PC-3 (cell line): ENCODE data around the gene CHMP2A. TPM values are rescaled to one million over a fixed set of nuclear protein-coding genes. Genes with fewer than 3 reads are reported as not detected.
"Not testable (repeated sequence)": the region's sequence is repeated elsewhere in the genome, so short reads cannot be mapped to it uniquely, and the experiment has no call there.

Source experiments
- ATAC-seq: fragments of 200-7000 bp; cut with Tn5 transposase; 2 replicates; pipeline ENCODE4 v1.9.1; 2020; ENCODE audit warnings: mild to moderate bottlenecking, moderate library complexity
- BruUV-seq: library from RNA; stranded (reverse); fragments of 400-500 nt; replicated peaks from 2 replicates; lab custom pipeline; 2021; lab: Mats Ljungman, UMichigan
- CTCF ChIA-PET: fragments of 300-600 bp; sonication (Branson Sonifier 250); formaldehyde crosslinking; loops from one replicate; lab custom pipeline; 2022; ENCODE audit warnings: antibody characterized with exemption; lab: Charles Lee
- POLR2A ChIA-PET: fragments of 300-600 bp; sonication (Branson Sonifier 250); formaldehyde crosslinking; loops from one replicate; lab custom pipeline; 2022; ENCODE audit warnings: antibody characterized with exemption; ENCODE audit not compliant: unreplicated experiment; lab: Charles Lee
- DNase-seq: peaks from one replicate; pipeline ENCODE4 v3.0.0-alpha.2; 2015
- H2AFZ ChIP-seq: fragments of 300-600 bp; sonication (generic); 2 replicates; pipeline ENCODE4 v1.6.0; 2016; ENCODE audit warnings: antibody characterized with exemption, low read length
- H3F3A ChIP-seq: fragments of 300-600 bp; sonication (generic); one replicate; pipeline ENCODE4 v1.6.0; 2017; ENCODE audit warnings: antibody characterized with exemption, low read length, control low read depth, mild to moderate bottlenecking; ENCODE audit not compliant: unreplicated experiment
- H3K27ac ChIP-seq: fragments of 300-600 bp; sonication (generic); 2 replicates; pipeline ENCODE4 v1.5.1; 2016; ENCODE audit warnings: mild to moderate bottlenecking, low read length
- H3K27me3 ChIP-seq: fragments of 300-600 bp; sonication (generic); 2 replicates; pipeline ENCODE4 v1.6.1; 2016; ENCODE audit warnings: low read length, mixed read lengths
- H3K36me3 ChIP-seq: fragments of 300-600 bp; sonication (generic); 2 replicates; pipeline ENCODE4 v1.6.1; 2016; ENCODE audit warnings: low read depth, mixed run types, low read length, mixed read lengths
- H3K4me1 ChIP-seq: fragments of 300-600 bp; sonication (generic); 2 replicates; pipeline ENCODE4 v1.5.1; 2016; ENCODE audit warnings: low read length; ENCODE audit not compliant: insufficient read depth
- H3K4me2 ChIP-seq: fragments of 300-600 bp; sonication (generic); 2 replicates; pipeline ENCODE4 v1.6.0; 2016; ENCODE audit warnings: low read length
- H3K4me3 ChIP-seq: fragments of 300-600 bp; sonication (generic); 2 replicates; pipeline ENCODE4 v1.5.1; 2016; ENCODE audit warnings: mild to moderate bottlenecking, low read length, mixed read lengths
- H3K79me2 ChIP-seq: fragments of 300-600 bp; sonication (generic); 2 replicates; pipeline ENCODE4 v1.6.1; 2017; ENCODE audit warnings: low read length, mixed read lengths
- H3K9ac ChIP-seq: fragments of 300-600 bp; sonication (generic); 2 replicates; pipeline ENCODE4 v1.6.0; 2016; ENCODE audit warnings: mild to moderate bottlenecking, low read length
- H3K9me2 ChIP-seq: fragments of 300-600 bp; sonication (generic); replicated peaks from 2 replicates; pipeline ENCODE4 v1.6.1; 2016; ENCODE audit warnings: mixed run types, low read length, mixed read lengths
- H3K9me3 ChIP-seq: fragments of 300-600 bp; sonication (generic); 2 replicates; pipeline ENCODE4 v1.6.1; 2016; ENCODE audit warnings: low read length, mixed read lengths
- H4K20me1 ChIP-seq: fragments of 300-600 bp; sonication (generic); 2 replicates; pipeline ENCODE4 v1.6.1; 2016; ENCODE audit warnings: low read length, mixed read lengths
- CTCF ChIP-seq: fragments of 300-600 bp; sonication (generic); conservative IDR thresholded peaks from 2 replicates; pipeline ENCODE4 v1.5.1; 2017; ENCODE audit warnings: antibody characterized with exemption, low read depth, mild to moderate bottlenecking, low read length
- EZH2 ChIP-seq: fragments of 300-600 bp; sonication (generic); IDR thresholded peaks from one replicate; pipeline ENCODE4 v1.6.1; 2017; ENCODE audit warnings: antibody characterized with exemption, mild to moderate bottlenecking, low read length; ENCODE audit not compliant: unreplicated experiment
- EZH2phosphoT487 ChIP-seq: fragments of 300-600 bp; sonication (generic); IDR thresholded peaks from 2 replicates; pipeline ENCODE4 v1.6.1; 2018; ENCODE audit warnings: mild to moderate bottlenecking, antibody characterized with exemption, low read length, borderline replicate concordance
- intact Hi-C: fragments of 100-400 bp; cut with micrococcal nuclease; formaldehyde crosslinking; loops from 2 replicates; pipeline ENCODE4 v1.9.0; 2023
- total RNA-seq: library from RNA; depleted of rRNA; stranded (reverse); fragments of >200 nt; gene quantifications from 2 replicates; pipeline ENCODE4 v1.2.3, GENCODE V29; 2014

CHMP2A gene
- total RNA-seq, 1 experiment from 2014 or later = 220 TPM

- Histone ChIP-seq H3K79me2 (peaks cover 51% of the 10 kb centered on the region), H3K9ac (peak overlapping the region; percentile 89), H3K27me3 (no peaks in the 10 kb centered on the region), H3K4me2 (peak overlapping the region; percentile 95), H3K4me3 (peak overlapping the region; percentile 92), H3K9me2 (no peaks in the 10 kb centered on the region), H3K27ac (peak overlapping the region; percentile 88), H3F3A (peaks cover 5% of the 10 kb centered on the region), H3K4me1 (peaks cover 13% of the 10 kb centered on the region), H3K9me3 (no peaks in the 10 kb centered on the region), H3K36me3 (peaks cover 46% of the 10 kb centered on the region), H4K20me1 (peaks cover 49% of the 10 kb centered on the region), H2AFZ (no peak overlapping the region)
- TF ChIP-seq EZH2 = no peak
- TF ChIP-seq CTCF = no peak
- no peak for TF ChIP-seq EZH2phosphoT487
- POLR2A ChIA-PET = interaction anchor here (0.6 to 1.2 kb wide), 4 partner anchors 10 to 27 kb away, joined by 3 to 14 read pairs (median 6); partner anchors contain the start of genes CHMP2A and ZBTB45
- no TSS peak for BruUV-seq
- ATAC-seq = peak; percentile 19
- intact Hi-C loops = loop anchor here (1.0 kb wide), 2 partner anchors 11 to 157 kb away; partner anchors contain the start of genes CHMP2A and RPS5
- CTCF ChIA-PET = no interaction called here
- peak; percentile 55 for DNase-seq
These were observed 10.2 kb downstream of the CHMP2A start for GRCh38 chr19:58544591-58545285.

GRCh38 chr19:58543826-58544590 lies 10.9 kb downstream of the CHMP2A start, which contains the start of gene TRIM28:
TSS of gene TRIM28 (plus strand) at chr19:58544064. CDS start at chr19:58544758, 694 bp downstream.
- intact Hi-C loops = loop anchor here (1.0 kb wide), 2 partner anchors 11 to 157 kb away; partner anchors contain the start of genes CHMP2A and RPS5
- Histone ChIP-seq H4K20me1 (peaks cover 41% of the 10 kb centered on the region), H3K9ac (peak within 1 kb of the TSS; percentile 89), H3K9me2 (no peaks in the 10 kb centered on the region), H2AFZ (peak within 1 kb of the TSS; percentile 76), H3K4me3 (peak within 1 kb of the TSS; percentile 92), H3K4me1 (peaks cover 13% of the 10 kb centered on the region), H3K36me3 (peaks cover 39% of the 10 kb centered on the region), H3K9me3 (no peaks in the 10 kb centered on the region), H3K27me3 (no peaks in the 10 kb centered on the region), H3K4me2 (peak within 1 kb of the TSS; percentile 95), H3K79me2 (peaks cover 43% of the 10 kb centered on the region), H3F3A (peaks cover 5% of the 10 kb centered on the region), H3K27ac (peak within 1 kb of the TSS; percentile 88)
- CTCF ChIA-PET = interaction anchor here (0.8 to 1.0 kb wide), 2 partner anchors 24 to 30 kb away, joined by 3 to 5 read pairs; no protein-coding TSS in a partner anchor
- TF ChIP-seq CTCF = no peak
- TF ChIP-seq EZH2 = no peak
- TF ChIP-seq EZH2phosphoT487 = no peak
- peak; percentile 99 for DNase-seq
- BruUV-seq = TSS peak; percentile 100
- POLR2A ChIA-PET = interaction anchor here (0.6 to 1.2 kb wide), 9 partner anchors 10 to 369 kb away, joined by 3 to 14 read pairs (median 4); partner anchors contain the start of genes CHMP2A, UBE2M and ZBTB45
- ATAC-seq = peak; percentile 96

GRCh38 chr19:58542641-58543372 lies 12.1 kb downstream of the CHMP2A start:
- peaks cover 31% of the 10 kb centered on the region for H4K20me1 ChIP-seq
- ATAC-seq, H3K27me3 ChIP-seq, H3K9me2 ChIP-seq, H3K9ac ChIP-seq, DNase-seq, intact Hi-C loops, CTCF ChIA-PET, H3K27ac ChIP-seq, H3K9me3 ChIP-seq, BruUV-seq, H3F3A ChIP-seq: not testable (repeated sequence)
- peaks cover 32% of the 10 kb centered on the region for H3K79me2 ChIP-seq
- H3K4me2 ChIP-seq = peak overlapping the region; percentile 90; the same call in 1 of the 2 replicates
- H3K36me3 ChIP-seq = peaks cover 27% of the 10 kb centered on the region
- peak overlapping the region; percentile 70; the same call in 1 of the 2 replicates for H3K4me3 ChIP-seq
- POLR2A ChIA-PET = interaction anchor here (0.6 to 0.7 kb wide), 2 partner anchors 21 to 33 kb away, joined by 4 to 11 read pairs; no protein-coding TSS in a partner anchor
- peaks cover 13% of the 10 kb centered on the region for H3K4me1 ChIP-seq
- H2AFZ ChIP-seq = peak overlapping the region; percentile 76; the same call in 1 of the 2 replicates

- H3K9me3 ChIP-seq, DNase-seq, H3K27me3 ChIP-seq, CTCF ChIA-PET, H3K4me3 ChIP-seq, H3K9ac ChIP-seq, H3K9me2 ChIP-seq, BruUV-seq, H3K4me1 ChIP-seq, H2AFZ ChIP-seq, intact Hi-C loops, POLR2A ChIA-PET, H3K27ac ChIP-seq, H3K36me3 ChIP-seq, H3K79me2 ChIP-seq, H3K4me2 ChIP-seq, ATAC-seq, H4K20me1 ChIP-seq, H3F3A ChIP-seq: not testable (repeated sequence)
These were observed 15.7 kb downstream of the CHMP2A start for GRCh38 chr19:58539169-58539559.
